ENCODE data around the gene STT3A.
"Not testable (repeated sequence)": the region's sequence is repeated elsewhere in the genome, so short reads cannot be mapped to it uniquely, and the experiment has no call there.

Gene STT3A

GRCh38 chr11:125592305-125593113 is at the start of gene STT3A:
TSS of gene STT3A (plus strand) at chr11:125592852. CDS start at chr11:125595916, 3,064 bp downstream.
- DNase-seq (ENCODE audit: low spot score) = peak; percentile 72

GRCh38 chr11:125550780-125551179 is 41.9 kb upstream of the STT3A start:
- DNase-seq (ENCODE audit: low spot score) = no peak

- no peak for DNase-seq (ENCODE audit: low spot score)
Observed at GRCh38 chr11:125551835-125552342, 40.8 kb upstream of the STT3A start.

- no peak for DNase-seq (ENCODE audit: low spot score)
Observed at GRCh38 chr11:125552927-125553326, 39.7 kb upstream of the STT3A start.

- DNase-seq (ENCODE audit: low spot score) = no peak
Observed at GRCh38 chr11:125553357-125553756, 39.3 kb upstream of the STT3A start.

GRCh38 chr11:125554038-125554437 is 38.6 kb upstream of the STT3A start:
- no peak for DNase-seq (ENCODE audit: low spot score)

GRCh38 chr11:125559888-125560287 is 32.8 kb upstream of the STT3A start:
- no peak for DNase-seq (ENCODE audit: low spot score)

- DNase-seq (ENCODE audit: low spot score) = no peak
Observed at GRCh38 chr11:125561924-125562323, 30.7 kb upstream of the STT3A start.

GRCh38 chr11:125562430-125562829 is 30.2 kb upstream of the STT3A start:
- no peak for DNase-seq (ENCODE audit: low spot score)

- DNase-seq (ENCODE audit: low spot score) = no peak
Observed at GRCh38 chr11:125564357-125564756, 28.3 kb upstream of the STT3A start.

- no peak for DNase-seq (ENCODE audit: low spot score)
Observed at GRCh38 chr11:125566235-125566634, 26.4 kb upstream of the STT3A start.

GRCh38 chr11:125568970-125569914 is 23.4 kb upstream of the STT3A start, which contains the start of gene EI24:
TSS of gene EI24 (plus strand) at chr11:125569477. CDS start at chr11:125572528, 3,051 bp downstream.
- DNase-seq (ENCODE audit: low spot score) = peak; percentile 59

GRCh38 chr11:125569915-125570621 is 22.6 kb upstream of the STT3A start:
- DNase-seq (ENCODE audit: low spot score) = no peak

- no peak for DNase-seq (ENCODE audit: low spot score)
Observed at GRCh38 chr11:125570952-125571351, 21.7 kb upstream of the STT3A start.

- no peak for DNase-seq (ENCODE audit: low spot score)
Observed at GRCh38 chr11:125572916-125573315, 19.7 kb upstream of the STT3A start.

GRCh38 chr11:125577181-125577580 is 15.5 kb upstream of the STT3A start:
- DNase-seq (ENCODE audit: low spot score) = not testable (repeated sequence)

GRCh38 chr11:125578783-125579182 is 13.9 kb upstream of the STT3A start:
- no peak for DNase-seq (ENCODE audit: low spot score)

- no peak for DNase-seq (ENCODE audit: low spot score)
Observed at GRCh38 chr11:125579811-125580210, 12.8 kb upstream of the STT3A start.

- no peak for DNase-seq (ENCODE audit: low spot score)
Observed at GRCh38 chr11:125583496-125583895, 9.2 kb upstream of the STT3A start.

- DNase-seq (ENCODE audit: low spot score) = no peak
Observed at GRCh38 chr11:125585487-125585886, 7.2 kb upstream of the STT3A start.

- no peak for DNase-seq (ENCODE audit: low spot score)
Observed at GRCh38 chr11:125586623-125587022, 6.0 kb upstream of the STT3A start.

GRCh38 chr11:125587480-125587879 is 5.2 kb upstream of the STT3A start:
- no peak for DNase-seq (ENCODE audit: low spot score)
